Effector CD8-positive, alpha-beta T cell (primary cell): ENCODE results near the gene ZACN.
"Not testable (repeated sequence)": the region's sequence is repeated elsewhere in the genome, so short reads cannot be mapped to it uniquely, and the experiment has no call there.

Experiments
- DNase-seq: peaks from one replicate; lab custom pipeline; 2025; lab: John Stamatoyannopoulos, UW

Gene ZACN

GRCh38 chr17:76054112-76054476 lies 24.9 kb upstream of the ZACN start:
- DNase-seq = no peak

DNA sequence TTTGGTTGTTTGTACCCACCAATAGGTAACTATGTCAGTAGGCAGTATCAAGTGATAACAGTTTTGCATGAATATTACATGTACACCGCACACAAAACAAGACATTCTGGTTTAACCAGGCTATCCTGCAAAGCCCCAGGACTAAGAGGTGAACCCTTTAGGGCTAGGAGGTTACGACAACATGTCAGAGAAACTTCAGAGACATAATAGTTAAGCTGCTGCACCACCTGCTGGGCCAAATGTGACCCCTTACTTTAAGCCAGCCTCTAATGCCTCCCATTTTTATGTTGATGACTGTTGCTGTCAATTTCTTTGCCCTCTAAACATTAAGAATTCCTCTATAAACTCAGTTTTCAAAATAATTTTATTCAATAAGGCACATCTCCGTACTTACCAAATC lies 22.1 kb upstream of the ZACN start:
- DNase-seq = no peak

GRCh38 chr17:76058264-76058663 lies 20.7 kb upstream of the ZACN start:
- not testable (repeated sequence) for DNase-seq

GRCh38 chr17:76063875-76064546 lies 15.0 kb upstream of the ZACN start:
- DNase-seq = no peak

DNA sequence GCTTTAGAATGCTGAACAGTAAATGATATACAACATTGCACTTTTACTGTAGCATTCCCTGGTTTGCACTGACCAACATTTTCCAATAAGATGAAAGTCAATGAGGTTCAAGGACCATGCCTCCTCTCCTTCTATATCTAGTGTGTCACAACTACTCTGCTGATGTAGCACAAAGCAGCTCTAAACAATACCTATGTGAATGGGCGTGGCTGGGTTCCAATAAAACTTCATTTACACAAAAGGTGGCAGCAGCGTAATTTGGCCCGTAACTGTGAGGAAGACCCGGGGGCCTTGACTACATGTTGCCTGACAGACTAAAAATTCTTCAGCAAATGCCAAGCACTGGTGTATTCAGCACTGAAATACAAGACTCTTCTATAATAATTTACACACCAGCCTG lies 13.2 kb upstream of the ZACN start:
- DNase-seq = no peak

DNA sequence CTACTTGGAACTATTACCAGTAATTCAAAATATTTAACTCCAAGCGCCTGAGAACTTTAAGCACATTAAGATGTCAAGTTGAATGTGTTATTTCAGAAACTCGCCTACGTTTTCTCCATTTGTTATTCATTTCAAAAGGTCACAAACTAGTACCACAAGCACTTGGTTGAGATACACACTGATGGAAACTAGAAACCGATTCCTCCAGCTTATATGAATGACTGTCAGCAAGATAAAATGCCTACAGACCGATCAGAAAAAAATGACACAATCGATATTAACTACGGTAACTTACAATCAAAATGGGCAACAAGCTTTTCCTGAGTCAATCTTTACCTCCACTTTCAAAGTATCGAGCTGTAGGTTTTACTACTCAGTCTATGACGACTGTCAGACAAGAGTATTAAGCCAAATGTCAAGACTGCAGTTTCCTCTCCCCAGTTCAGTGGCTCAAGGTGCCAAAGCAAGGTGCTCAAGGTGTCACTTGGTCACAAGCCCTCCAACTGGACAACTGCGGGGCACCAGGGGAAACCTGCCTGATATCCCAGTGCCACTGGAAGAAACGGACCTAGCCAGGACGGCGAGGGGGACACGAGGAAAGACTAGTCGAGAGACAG lies 7.3 kb upstream of the ZACN start:
- DNase-seq = no peak

DNA sequence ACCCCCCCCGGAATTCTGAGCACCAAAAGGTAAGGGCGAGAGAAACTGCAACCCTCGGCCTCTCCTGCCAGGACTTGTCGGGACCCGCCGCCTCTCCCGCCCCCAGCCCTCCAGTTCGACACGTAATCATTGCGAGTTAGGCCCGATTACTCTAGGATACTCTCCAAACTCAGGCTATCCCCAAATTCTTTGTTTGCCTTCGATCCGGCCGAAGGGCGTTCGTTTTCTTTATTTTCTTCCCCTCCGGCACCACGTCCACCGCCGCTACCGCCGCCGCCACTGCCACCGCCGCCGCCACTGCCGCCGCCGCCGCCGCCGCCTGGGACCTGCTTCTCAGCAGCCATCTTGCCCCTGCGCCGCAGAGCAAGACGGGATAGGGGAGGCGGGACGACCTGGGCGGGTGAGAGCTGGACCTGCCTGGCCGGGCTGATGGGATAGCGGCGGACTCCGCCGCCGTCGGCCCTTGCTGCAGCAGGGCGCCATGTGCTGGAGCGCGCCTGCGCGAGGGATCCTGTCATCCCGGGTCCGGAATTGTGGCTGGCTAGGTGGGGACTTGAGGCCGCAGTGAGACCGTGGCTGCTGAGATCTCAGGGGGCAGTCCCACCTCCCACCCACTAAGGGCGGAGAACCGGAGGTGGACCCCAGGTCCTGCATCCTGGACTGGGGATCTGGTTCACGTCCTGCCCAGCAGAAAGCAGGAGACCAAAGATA lies 6.7 kb upstream of the ZACN start, which contains the start of gene SRP68:
TSS of gene SRP68 (minus strand) at position 370 of the 711 bp plus-strand sequence. CDS start at position 344, 26 bp downstream.
- DNase-seq = peak; percentile 62

DNA sequence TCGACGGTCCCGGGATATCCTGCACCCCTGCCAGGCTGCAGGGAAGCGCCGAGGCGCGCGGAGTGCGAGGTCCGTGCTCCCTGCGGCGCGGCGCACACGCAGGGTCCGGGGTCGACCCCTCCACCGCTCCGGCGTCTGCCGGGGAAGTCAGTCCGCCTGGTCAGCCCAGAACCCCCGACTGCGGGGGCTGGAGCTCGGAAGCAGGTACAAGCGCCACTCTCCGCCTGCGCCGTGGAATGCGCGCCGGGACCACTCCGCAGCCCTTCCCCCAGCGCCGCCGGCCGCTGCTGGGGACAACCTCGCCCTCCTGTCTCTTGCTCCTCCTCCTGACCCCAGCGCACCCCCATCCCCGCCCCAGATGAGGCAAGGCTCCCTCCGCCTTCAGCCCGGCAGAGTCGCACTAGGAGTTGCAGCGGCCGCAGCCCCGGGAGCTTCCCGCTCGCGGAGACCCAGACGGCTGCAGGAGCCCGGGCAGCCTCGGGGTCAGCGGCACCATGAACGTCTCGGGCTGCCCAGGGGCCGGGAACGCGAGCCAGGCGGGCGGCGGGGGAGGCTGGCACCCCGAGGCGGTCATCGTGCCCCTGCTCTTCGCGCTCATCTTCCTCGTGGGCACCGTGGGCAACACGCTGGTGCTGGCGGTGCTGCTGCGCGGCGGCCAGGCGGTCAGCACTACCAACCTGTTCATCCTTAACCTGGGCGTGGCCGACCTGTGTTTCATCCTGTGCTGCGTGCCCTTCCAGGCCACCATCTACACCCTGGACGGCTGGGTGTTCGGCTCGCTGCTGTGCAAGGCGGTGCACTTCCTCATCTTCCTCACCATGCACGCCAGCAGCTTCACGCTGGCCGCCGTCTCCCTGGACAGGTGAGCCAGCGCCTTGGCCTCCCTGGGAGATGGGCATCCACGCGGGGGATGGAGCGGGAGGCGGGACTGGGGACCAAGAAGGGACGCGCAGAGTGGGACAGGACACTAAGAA lies 4.3 kb upstream of the ZACN start, which contains the start of gene GALR2:
TSS of gene GALR2 (plus strand) at position 392 of the 974 bp plus-strand sequence. CDS start at position 495, 103 bp downstream.
- no peak for DNase-seq

DNA sequence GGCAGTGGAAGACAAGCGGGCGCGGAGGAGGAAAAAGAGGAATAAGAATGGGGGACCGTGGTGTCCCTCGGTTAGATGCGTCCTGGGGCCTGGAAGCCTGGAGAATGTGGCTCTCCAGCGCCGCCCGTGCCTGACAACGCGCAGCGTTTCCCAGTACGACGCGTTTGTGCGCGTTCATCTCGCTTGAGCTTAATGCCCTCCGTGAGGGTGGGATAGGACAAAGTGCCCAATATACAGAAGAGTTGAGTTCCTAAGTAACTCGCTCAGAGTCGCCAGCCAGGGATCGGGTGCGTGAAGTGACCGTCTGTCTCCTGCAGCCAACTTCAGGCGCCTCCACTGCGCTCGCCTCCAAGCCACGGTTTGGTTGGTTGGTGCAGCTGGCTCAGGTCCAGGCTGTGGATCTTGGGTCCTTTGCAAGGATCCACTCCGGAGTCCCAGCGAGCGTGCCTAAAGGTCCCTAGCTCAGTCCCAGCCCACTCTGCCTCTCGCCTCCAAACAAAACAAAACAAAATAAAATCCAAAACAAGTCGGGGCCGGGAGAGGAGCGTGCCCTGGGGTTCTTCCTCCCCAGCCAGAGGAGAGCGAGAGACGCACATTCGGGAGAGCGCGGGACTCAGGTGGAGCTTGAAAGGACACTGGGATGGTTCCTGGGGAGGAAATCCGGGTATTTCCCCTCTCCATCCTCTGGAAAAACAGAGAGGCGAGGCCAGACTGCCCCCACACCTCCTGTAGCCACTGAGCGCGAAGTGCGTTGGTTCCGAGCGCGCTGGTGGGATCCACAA lies 3.4 kb upstream of the ZACN start:
- no peak for DNase-seq

DNA sequence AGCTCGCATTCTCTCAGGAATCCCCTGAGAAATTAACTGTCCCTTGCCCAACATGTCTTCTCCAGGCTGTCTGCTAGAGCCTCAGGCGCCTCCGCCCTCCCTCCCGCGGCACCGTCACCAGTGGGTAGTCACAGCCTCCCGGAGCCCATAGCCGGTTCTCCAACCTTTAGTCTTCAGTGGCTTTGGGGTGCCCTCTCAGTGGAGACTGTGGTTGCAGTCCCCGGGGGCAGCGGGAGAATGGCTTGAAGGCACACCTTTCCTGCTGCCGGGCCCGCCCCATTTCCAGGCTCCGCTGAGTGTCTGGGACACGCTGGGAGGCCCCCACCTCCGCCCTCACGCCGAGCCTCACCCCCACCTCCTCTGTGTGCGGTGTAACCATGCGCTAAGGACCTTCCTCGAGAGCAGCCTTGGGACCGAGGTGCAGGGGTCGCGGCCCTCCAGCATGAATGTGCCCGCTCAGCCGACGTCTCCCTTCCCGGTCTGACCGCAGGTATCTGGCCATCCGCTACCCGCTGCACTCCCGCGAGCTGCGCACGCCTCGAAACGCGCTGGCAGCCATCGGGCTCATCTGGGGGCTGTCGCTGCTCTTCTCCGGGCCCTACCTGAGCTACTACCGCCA lies 2.7 kb upstream of the ZACN start:
- no peak for DNase-seq

DNA sequence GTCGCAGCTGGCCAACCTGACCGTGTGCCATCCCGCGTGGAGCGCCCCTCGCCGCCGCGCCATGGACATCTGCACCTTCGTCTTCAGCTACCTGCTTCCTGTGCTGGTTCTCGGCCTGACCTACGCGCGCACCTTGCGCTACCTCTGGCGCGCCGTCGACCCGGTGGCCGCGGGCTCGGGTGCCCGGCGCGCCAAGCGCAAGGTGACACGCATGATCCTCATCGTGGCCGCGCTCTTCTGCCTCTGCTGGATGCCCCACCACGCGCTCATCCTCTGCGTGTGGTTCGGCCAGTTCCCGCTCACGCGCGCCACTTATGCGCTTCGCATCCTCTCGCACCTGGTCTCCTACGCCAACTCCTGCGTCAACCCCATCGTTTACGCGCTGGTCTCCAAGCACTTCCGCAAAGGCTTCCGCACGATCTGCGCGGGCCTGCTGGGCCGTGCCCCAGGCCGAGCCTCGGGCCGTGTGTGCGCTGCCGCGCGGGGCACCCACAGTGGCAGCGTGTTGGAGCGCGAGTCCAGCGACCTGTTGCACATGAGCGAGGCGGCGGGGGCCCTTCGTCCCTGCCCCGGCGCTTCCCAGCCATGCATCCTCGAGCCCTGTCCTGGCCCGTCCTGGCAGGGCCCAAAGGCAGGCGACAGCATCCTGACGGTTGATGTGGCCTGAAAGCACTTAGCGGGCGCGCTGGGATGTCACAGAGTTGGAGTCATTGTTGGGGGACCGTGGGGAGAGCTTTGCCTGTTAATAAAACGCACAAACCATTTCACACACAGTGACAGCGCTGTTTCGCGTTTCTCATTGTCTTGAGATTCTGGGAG lies 2.0 kb upstream of the ZACN start:
- peak; percentile 15 for DNase-seq

DNA sequence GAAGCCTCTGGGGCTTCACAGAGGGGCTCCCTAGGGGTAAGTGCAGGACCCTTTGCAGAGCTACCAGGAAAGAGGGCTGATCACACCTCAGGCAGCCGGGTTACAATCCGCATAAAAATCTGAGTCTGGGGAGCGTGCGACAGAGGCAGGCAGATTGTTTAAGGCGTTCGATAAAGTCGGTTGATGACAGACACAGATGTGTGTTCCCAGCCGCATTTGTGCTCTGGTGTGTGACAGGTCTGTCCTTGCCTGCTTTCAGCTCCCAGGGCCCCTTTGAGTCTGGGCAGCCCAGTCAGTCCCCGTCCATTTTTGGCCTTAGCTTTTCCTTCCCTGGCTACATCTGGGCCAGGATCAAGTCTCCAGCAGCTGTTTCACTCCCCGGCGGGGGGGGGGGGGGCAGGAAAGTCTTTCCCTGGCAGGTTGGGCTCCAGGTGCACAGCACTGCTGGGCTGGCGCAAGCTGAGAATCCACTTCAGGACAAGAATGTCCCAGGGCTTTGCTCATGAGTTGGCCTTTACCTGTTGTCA lies 1.3 kb upstream of the ZACN start:
- DNase-seq = no peak

- not testable (repeated sequence) for DNase-seq
These were observed 612 bp upstream of the ZACN start for GRCh38 chr17:76078370-76078769.

GRCh38 chr17:76079535-76079955 lies 563 bp downstream of the ZACN start:
- no peak for DNase-seq

DNA sequence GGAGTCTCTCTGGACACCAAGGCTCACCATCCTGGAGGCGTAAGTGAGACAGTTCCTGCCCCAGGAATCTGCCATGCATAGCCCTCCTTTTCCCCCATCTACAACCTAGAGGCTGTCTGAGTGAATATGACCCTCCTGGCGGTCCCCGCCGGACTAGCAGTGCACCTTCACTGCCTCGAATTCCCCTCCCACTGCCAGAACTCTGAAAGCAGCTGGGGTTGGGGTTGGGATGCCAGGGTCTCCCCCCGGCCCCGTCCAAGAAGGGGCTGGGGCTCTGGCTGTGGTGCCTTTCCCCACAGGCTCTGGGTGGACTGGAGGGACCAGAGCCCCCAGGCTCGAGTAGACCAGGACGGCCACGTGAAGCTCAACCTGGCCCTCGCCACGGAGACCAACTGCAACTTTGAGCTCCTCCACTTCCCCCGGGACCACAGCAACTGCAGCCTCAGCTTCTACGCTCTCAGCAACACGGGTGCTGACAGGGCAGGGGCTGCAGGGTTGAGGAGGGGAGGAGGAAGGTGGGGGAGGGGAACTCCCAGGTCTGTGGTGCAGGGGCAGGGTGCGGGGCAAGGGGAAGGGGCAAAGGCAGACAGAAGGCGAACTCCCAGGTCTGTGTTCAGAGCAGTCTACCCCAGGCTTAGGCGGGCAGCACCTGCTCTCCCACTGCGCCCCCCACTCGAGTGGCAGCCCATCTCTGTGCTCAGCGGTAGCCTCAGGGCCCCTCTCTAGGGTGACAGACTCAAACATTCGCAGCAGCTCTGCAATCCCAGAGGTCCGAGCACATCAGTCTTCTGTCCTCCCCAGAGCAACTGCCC lies 1.2 kb downstream of the ZACN start:
- DNase-seq = no peak

- DNase-seq = no peak
These were observed 1.8 kb downstream of the ZACN start for GRCh38 chr17:76080768-76081287.

- DNase-seq = no peak
These were observed 2.6 kb downstream of the ZACN start for GRCh38 chr17:76081295-76082210.
